K562 (cell line): ENCODE data around the gene CLCN5.

Source experiments
- AFF4 ChIP-seq: sonication (generic); formaldehyde crosslinking; IDR thresholded peaks from 2 replicates; pipeline ENCODE4 v1.8.0; 2023; ENCODE audit warnings: mild to moderate bottlenecking, missing genetic modification reagents
- ATF2 ChIP-seq: sonication (generic); formaldehyde crosslinking; IDR thresholded peaks from 2 replicates; pipeline ENCODE4 v1.8.1; 2022; ENCODE audit warnings: missing genetic modification reagents
- CTCF ChIP-seq, 3 experiments: IDR thresholded peaks in 2 of 3; conservative IDR thresholded peaks in 1 of 3; 2 replicates each; pipeline ENCODE4 v1.5.1; 2011 to 2012; ENCODE audit warnings: low read length in 3 of 3, mild to moderate bottlenecking in 3 of 3, control low read depth in 2 of 3, improper control_type of control experiment in 1 of 3, inconsistent platforms in 1 of 3, low read depth in 1 of 3, mixed read lengths in 1 of 3, moderate library complexity in 1 of 3; ENCODE audit not compliant: insufficient read depth in 2 of 3
- ESRRA ChIP-seq: fragments of 450-650 bp; IDR thresholded peaks from 2 replicates; pipeline ENCODE4 v1.6.1; 2014; ENCODE audit warnings: low read depth, mild to moderate bottlenecking, moderate library complexity, borderline replicate concordance
- GATA2 ChIP-seq: sonication (generic); formaldehyde crosslinking; IDR thresholded peaks from 2 replicates; pipeline ENCODE4 v1.4.0; 2020; ENCODE audit warnings: mild to moderate bottlenecking, missing genetic modification reagents
- POLR2A ChIP-seq: fragments of 450-650 bp; conservative IDR thresholded peaks from 2 replicates; pipeline ENCODE4 v1.6.1; 2016
- SMC3 ChIP-seq: conservative IDR thresholded peaks from 2 replicates; pipeline ENCODE4 v1.6.1; 2011; ENCODE audit warnings: low read depth, low read length, improper control_type of control experiment; ENCODE audit not compliant: insufficient read depth

- TF ChIP-seq ATF2 (CRISPR knock-in tag) (no peak), ESRRA (no peak), SMC3 (no peak), GATA2 (CRISPR knock-in tag) (no peak), POLR2A (no peak), AFF4 (CRISPR knock-in tag) (no peak), CTCF (IDR thresholded peaks at IDR 0.05 in 2 of 3, conservative IDR thresholded peaks at IDR 0.05 in 1 of 3; ENCODE audit: insufficient read depth in 2 of 3, low read depth in 1 of 3, low read length in 3 of 3) (no peak)
These were observed 42.6 kb upstream of the CLCN5 start for GRCh38 chrX:49879656-49880277.
